HG03457 (cell line): ENCODE results near the gene KIF16B.

Experiments used
- ATAC-seq: cut with Tn5 transposase; IDR thresholded peaks from one replicate; pipeline ENCODE4 v1.9.1; 2021; ENCODE audit warnings: moderate number of reproducible peaks; ENCODE audit not compliant: unreplicated experiment

Gene KIF16B

DNA sequence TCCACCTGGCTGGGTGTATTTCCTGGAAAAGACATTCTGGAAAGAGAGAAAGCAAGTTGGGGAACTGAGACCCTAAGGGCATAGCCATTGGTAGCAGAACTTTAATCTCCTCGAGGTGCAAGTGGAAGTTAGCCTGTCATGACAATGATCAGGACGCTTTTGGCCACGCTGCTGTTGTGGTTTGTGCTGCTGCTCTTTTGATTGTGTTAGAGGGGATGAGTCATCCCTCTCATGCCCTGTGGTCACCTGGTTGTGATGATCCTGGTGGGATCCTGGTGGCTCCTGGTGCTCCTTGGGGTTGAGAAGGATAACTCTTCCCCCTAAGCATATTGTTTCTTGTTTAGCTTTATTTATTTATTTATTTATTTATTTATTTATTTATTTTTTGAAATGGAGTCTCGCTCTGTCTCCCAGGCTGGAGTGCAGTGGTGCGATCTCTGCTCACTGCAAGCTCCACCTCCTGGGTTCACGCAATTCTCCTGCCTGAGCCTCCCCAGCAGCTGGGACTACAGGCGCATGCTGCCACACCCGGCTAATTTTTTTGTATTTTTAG lies 350.3 kb downstream of the KIF16B start:
- no peak for ATAC-seq
